Neural cell (in vitro differentiated cells): ENCODE results near the gene STAC2. TPM values are rescaled to one million over a fixed set of nuclear protein-coding genes. Genes with fewer than 3 reads are reported as not detected.

Experiments used
- H2AFZ ChIP-seq: fragments of 200-600, 300-800 bp; sonication (generic), shearing (Covaris generic); 2 replicates; pipeline ENCODE4 v1.6.0; 2014; ENCODE audit warnings: low read depth, mild to moderate bottlenecking, antibody characterized with exemption, low read length, moderate library complexity
- H3F3A ChIP-seq: fragments of 200-600 bp; shearing (Covaris generic); 2 replicates; pipeline ENCODE4 v1.6.1; 2016; ENCODE audit warnings: mild to moderate bottlenecking, moderate library complexity, mixed read lengths, antibody characterized with exemption, low read length; ENCODE audit not compliant: insufficient read depth, poor library complexity, severe bottlenecking
- H3K27ac ChIP-seq: fragments of 200-600, 300-800 bp; sonication (generic), shearing (Covaris generic); 2 replicates; pipeline ENCODE4 v1.5.1; 2014; ENCODE audit warnings: mild to moderate bottlenecking, low read length, moderate library complexity
- H3K27me3 ChIP-seq: fragments of 300-800, 200-600 bp; sonication (generic), shearing (Covaris generic); 2 replicates; pipeline ENCODE4 v1.6.0; 2014; ENCODE audit warnings: mild to moderate bottlenecking, low read depth, low read length, moderate library complexity; ENCODE audit not compliant: insufficient read depth
- H3K36me3 ChIP-seq: fragments of 300-800, 200-600 bp; sonication (generic), shearing (Covaris generic); 2 replicates; pipeline ENCODE4 v1.5.1; 2014; ENCODE audit warnings: mild to moderate bottlenecking, antibody characterized with exemption, low read length, moderate library complexity; ENCODE audit not compliant: insufficient read depth
- H3K4me2 ChIP-seq: fragments of 300-800, 200-600 bp; sonication (generic), shearing (Covaris generic); 2 replicates; pipeline ENCODE4 v1.6.0; 2014; ENCODE audit warnings: mild to moderate bottlenecking, low read length
- H3K4me3 ChIP-seq: fragments of 300-800, 200-600 bp; sonication (generic), shearing (Covaris generic); 2 replicates; pipeline ENCODE4 v1.5.1; 2014; ENCODE audit warnings: mild to moderate bottlenecking, low read length, moderate library complexity
- H3K79me2 ChIP-seq: fragments of 200-600 bp; shearing (Covaris generic); replicated peaks from 2 replicates; pipeline ENCODE4 v1.6.0; 2014; ENCODE audit warnings: mild to moderate bottlenecking, low read length, moderate library complexity; ENCODE audit not compliant: insufficient read depth
- H3K9ac ChIP-seq: fragments of 300-800, 200-600 bp; sonication (generic), shearing (Covaris generic); 2 replicates; pipeline ENCODE4 v1.6.1; 2016; ENCODE audit warnings: mild to moderate bottlenecking, low read length, mixed read lengths
- H3K9me2 ChIP-seq: fragments of 200-600 bp; shearing (Covaris generic); 2 replicates; pipeline ENCODE4 v1.6.1; 2016; ENCODE audit warnings: mild to moderate bottlenecking, low read length, mixed read lengths; ENCODE audit not compliant: insufficient read depth
- H3K9me3 ChIP-seq: fragments of 200-600, 300-800 bp; sonication (generic), shearing (Covaris generic); 2 replicates; pipeline ENCODE4 v1.6.1; 2016; ENCODE audit warnings: mild to moderate bottlenecking, mixed run types, low read length, moderate library complexity, mixed read lengths
- H4K20me1 ChIP-seq: fragments of 200-600 bp; shearing (Covaris generic); 2 replicates; pipeline ENCODE4 v1.6.1; 2016; ENCODE audit warnings: mild to moderate bottlenecking, mixed run types; ENCODE audit not compliant: insufficient read depth
- CTCF ChIP-seq: fragments of 450-650 bp; IDR thresholded peaks from 2 replicates; pipeline ENCODE4 v1.5.1; 2014; ENCODE audit warnings: antibody characterized with exemption, mild to moderate bottlenecking, moderate library complexity; ENCODE audit not compliant: poor library complexity, severe bottlenecking
- EP300 ChIP-seq: fragments of 450-650 bp; conservative IDR thresholded peaks from 2 replicates; pipeline ENCODE4 v1.6.1; 2014; ENCODE audit warnings: antibody characterized with exemption, mild to moderate bottlenecking, moderate library complexity; ENCODE audit not compliant: poor library complexity, severe bottlenecking
- EZH2 ChIP-seq: fragments of 200-600, 300-800 bp; shearing (Covaris generic), sonication (generic); IDR thresholded peaks from 2 replicates; pipeline ENCODE4 v1.6.1; 2014; ENCODE audit warnings: antibody characterized with exemption, low read length, borderline replicate concordance, mild to moderate bottlenecking; ENCODE audit not compliant: insufficient read depth, poor library complexity, severe bottlenecking
- MXI1 ChIP-seq: fragments of 450-650 bp; conservative IDR thresholded peaks from 2 replicates; pipeline ENCODE4 v1.6.1; 2014; ENCODE audit warnings: antibody characterized with exemption, mild to moderate bottlenecking; ENCODE audit not compliant: poor library complexity, severe bottlenecking
- POLR2AphosphoS5 ChIP-seq: IDR thresholded peaks from 2 replicates; pipeline ENCODE4 v1.6.1; 2012
- REST ChIP-seq: IDR thresholded peaks from 2 replicates; pipeline ENCODE4 v1.6.1; 2012; ENCODE audit warnings: borderline replicate concordance
- SMC3 ChIP-seq: fragments of 450-650 bp; conservative IDR thresholded peaks from 2 replicates; pipeline ENCODE4 v1.6.1; 2014; ENCODE audit warnings: antibody characterized with exemption, mild to moderate bottlenecking, moderate library complexity; ENCODE audit not compliant: poor library complexity
- TAF1 ChIP-seq: IDR thresholded peaks from 2 replicates; pipeline ENCODE4 v1.6.1; 2012; ENCODE audit warnings: low read depth
- polyA plus RNA-seq: library from polyadenylated mRNA; depleted of rRNA; stranded (reverse); fragments of >200 nt; gene quantifications from 2 replicates; pipeline ENCODE4 v1.2.3, GENCODE V29; 2014

Gene STAC2
- polyA plus RNA-seq, 1 donor from 2014 or later: not detected

GRCh38 chr17:39229274-39229913 is 3.6 kb upstream of the STAC2 start:
- Histone ChIP-seq H3F3A (no peaks in the 10 kb centered on the region), H3K4me3 (no peak overlapping the region), H3K9me2 (no peaks in the 10 kb centered on the region), H3K4me2 (no peak overlapping the region), H3K27me3 (peaks cover 22% of the 10 kb centered on the region), H4K20me1 (no peaks in the 10 kb centered on the region), H2AFZ (no peak overlapping the region), H3K9me3 (no peaks in the 10 kb centered on the region), H3K36me3 (no peaks in the 10 kb centered on the region), H3K79me2 (no peaks in the 10 kb centered on the region), H3K27ac (no peak overlapping the region), H3K9ac (no peak overlapping the region)
- TF ChIP-seq POLR2AphosphoS5 (no peak), SMC3 (no peak)

- Histone ChIP-seq H3K27me3 (peaks cover 38% of the 10 kb centered on the region), H3K4me3 (no peak overlapping the region), H3F3A (no peaks in the 10 kb centered on the region), H3K9me2 (no peaks in the 10 kb centered on the region), H3K27ac (no peak overlapping the region), H3K9ac (no peak overlapping the region), H3K79me2 (no peaks in the 10 kb centered on the region), H3K4me2 (no peak overlapping the region), H2AFZ (no peak overlapping the region), H3K36me3 (no peaks in the 10 kb centered on the region), H3K9me3 (no peaks in the 10 kb centered on the region), H4K20me1 (no peaks in the 10 kb centered on the region)
- TF ChIP-seq TAF1 (no peak), EZH2 (no peak), REST (no peak), MXI1 (no peak), POLR2AphosphoS5 (no peak), SMC3 (no peak), EP300 (no peak), CTCF (no peak)
Measured at GRCh38 chr17:39227364-39227919, 1.7 kb upstream of the STAC2 start.
